GM21526 (cell line): ENCODE results near the gene OPCML.
A peak's percentile ranks its signal among the peaks of the same experiment; 100 is the strongest.

Experiments used
- ATAC-seq: cut with Tn5 transposase; IDR thresholded peaks from one replicate; pipeline ENCODE4 v1.9.1; 2021; ENCODE audit warnings: moderate library complexity; ENCODE audit not compliant: unreplicated experiment, low FRiP score

OPCML gene

DNA sequence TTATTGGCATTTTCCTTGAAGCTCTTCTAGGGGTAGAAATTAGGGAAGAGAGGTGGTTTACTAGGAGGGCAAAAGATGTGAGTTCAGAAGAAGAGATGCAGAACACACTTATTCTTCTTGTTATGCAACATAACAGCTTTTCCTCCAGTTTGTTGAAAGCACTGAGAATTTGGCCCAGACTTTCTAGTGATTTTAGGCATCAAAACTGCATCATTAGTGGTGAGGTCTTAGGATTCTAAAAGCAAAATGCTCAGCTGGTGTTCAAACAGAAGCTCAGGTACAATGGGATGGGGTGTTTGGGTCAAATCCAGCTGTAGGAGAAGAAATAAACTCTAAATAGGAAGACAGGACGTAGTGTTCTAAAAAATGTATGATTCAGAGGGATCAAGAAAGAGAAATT is 221.1 kb downstream of the OPCML start:
- ATAC-seq, result no peak

DNA sequence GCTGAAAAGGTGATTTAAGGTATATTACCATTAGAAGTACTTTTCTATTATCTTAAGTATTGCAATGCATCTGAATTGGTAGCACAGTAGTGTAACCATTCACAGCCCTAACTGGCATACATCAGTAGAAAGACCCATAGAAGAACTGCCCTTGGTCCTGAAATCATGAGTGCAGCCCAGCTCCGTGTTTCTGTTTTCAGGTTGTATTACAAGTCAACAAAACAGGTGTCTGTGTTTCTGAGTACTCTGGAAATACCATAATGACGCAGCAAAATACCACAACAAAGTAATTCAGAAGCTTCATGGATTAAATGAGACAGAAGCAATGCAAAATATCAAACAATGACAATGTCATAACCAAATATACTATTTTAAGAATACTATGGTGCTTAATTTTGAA is 226.3 kb downstream of the OPCML start:
- no peak for ATAC-seq

DNA sequence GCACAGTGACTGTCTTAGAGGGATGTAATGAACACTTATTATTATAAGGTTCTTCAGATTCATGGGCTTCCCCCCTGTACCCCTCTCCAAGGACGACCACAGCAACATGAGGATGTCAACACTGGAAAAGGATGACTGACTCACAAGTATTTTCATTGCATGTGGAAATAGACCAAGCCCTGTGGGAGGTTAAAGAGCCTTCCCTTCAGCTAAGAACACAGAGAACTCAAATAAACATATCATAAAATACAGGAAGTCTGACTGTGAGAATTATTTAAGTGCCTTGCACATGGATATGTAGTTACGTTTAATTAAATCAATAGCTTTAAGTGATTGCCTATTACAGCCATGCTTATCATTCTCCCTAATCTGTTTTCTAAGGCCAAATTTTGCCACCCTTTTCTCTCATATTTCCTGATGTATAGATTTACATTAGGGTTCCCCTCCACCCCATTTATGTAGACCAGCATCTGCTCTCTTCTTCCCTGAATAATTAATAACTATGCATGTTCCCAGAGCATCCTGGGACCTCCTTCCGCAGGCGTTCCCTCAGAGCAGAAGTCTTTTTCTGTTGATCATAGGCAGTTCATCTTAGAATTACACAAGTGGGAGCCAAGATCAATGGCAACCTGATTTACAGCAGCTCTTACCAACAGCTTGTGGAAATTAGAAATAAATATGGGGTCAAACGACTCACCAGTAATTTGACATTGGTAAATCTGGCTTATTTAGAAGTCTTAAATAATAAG is 226.9 kb downstream of the OPCML start:
- ATAC-seq, result no peak

DNA sequence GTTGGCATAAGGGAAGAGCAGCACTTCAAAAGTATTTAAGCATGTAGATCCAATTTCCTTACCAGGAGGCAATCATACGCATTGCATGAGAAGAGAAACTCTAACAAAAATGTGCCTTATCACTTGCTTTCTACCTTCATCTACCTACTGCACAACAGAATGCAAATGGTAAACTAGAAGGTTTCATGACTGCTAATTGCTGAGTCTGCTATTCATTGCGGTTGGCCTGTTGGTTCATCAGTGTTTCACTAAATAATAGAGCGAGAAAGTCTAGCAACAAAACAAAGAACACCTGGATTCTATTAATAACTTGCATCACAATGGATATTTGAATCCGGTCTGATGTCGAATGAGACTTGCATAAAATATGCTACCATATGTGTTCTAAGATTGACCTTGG is 229.0 kb downstream of the OPCML start:
- ATAC-seq, result no peak

DNA sequence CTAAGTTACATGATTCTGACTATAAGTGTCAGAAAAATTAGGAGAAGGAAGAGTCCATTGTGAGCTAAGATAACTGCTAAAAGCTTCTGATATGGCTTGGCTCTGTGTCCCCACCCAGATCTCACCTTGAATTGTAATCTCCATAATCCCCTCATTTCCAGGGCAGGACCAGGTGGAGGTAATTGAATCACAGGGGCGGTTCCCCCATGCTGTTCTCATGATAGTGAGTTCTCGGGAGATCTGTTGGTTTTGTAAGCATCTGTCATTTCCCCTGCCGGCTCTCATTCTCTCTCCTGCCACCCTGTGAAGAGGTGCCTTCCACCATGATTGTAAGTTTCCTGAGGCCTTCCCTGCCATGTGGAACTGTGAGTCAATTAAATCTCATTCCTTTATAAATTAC is 230.2 kb downstream of the OPCML start:
- ATAC-seq, result no peak

DNA sequence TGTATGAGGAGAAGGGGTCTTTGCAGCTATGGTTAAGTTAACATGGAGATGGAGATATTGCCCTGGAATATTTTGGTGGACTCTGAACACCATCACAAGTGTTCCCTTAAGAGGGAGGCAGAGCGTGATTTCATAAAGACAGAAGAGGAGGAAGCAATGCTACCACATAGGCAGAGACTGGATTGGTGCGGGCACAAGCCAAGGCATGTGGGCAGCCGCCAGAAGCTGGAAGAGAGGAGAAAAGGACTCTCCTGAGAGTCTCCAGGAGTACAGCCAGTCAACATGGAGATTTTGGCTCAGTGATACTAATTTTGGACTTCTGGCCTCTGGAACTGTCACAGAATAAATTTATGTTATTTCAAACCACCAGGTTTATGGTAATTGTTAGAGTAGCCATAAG is 231.6 kb downstream of the OPCML start:
- no peak for ATAC-seq

DNA sequence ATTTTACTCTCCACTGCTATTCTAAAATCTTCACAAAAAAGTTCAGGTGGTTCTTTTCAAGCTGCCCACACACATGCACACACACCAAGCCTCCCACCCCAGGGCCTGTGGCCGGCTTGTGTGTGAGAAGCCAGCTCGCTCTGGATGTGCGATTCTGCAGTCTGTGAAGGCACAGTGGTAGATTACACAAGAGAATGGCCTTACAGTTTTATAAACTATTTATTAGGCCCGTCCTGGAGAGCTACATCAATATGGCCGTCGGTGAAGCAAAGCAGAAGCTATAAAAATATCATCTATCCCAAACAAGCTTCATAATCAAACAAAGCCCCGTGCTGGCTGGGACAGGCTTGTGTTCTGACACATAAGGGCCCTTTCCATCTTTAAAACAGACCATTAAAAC is 240.5 kb downstream of the OPCML start:
- no peak for ATAC-seq

DNA sequence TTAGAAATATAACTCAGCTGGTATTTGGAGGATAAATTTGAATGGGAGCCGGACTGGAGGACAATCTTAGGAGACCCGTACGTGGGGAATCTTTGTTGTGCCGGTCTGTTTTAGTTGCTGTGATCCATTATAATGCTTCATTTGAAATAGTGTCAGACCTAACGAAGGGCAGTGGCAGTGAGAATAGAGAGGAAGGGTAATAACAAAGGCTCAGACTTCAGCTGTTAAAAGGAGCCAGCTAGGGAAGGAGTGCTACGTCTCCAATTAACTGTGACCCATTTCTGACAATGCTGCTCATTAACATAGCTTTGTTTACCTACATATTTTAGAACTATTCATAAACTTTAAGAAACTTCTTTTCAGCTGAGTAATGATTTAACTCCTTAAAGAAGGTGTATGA is 246.9 kb downstream of the OPCML start:
- no peak for ATAC-seq

DNA sequence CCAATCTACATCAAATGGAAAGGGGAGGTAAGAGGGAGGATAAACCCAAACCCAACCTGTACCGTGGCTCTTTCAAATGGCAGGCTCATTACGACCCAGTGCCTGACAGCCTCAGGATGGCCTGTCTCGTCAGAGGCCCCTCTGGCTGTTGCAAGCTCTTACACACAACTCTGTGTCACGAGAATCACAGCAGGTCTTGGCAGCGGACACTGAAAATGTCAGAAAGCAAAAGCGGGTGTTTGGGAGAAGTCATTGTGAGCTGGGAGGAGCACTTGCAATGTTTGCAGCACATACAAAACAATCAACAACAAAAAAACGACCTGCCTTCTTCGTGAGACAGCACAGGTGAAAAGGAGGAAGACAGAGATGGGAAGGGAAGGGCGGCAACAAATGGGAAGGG is 248.1 kb downstream of the OPCML start:
- no peak for ATAC-seq

DNA sequence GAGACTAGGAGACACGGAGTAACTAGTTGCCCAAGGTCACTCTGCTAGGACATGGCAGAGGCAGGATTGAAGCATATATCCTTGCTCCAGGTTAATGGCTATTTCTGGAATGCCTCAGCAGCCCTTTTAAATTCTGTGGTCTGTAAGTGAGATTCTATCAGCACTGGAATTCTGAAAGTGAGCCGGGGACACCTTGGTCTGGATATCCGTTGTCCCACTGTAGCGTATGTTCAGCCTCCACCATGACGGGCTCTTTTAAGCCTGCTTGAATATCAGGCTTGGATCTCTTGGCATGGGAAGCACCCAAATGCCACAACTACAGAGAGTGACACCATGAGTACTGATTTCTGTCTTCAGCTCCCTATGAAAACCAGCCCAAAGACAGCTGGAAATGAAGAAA is 254.4 kb downstream of the OPCML start:
- ATAC-seq, result no peak

DNA sequence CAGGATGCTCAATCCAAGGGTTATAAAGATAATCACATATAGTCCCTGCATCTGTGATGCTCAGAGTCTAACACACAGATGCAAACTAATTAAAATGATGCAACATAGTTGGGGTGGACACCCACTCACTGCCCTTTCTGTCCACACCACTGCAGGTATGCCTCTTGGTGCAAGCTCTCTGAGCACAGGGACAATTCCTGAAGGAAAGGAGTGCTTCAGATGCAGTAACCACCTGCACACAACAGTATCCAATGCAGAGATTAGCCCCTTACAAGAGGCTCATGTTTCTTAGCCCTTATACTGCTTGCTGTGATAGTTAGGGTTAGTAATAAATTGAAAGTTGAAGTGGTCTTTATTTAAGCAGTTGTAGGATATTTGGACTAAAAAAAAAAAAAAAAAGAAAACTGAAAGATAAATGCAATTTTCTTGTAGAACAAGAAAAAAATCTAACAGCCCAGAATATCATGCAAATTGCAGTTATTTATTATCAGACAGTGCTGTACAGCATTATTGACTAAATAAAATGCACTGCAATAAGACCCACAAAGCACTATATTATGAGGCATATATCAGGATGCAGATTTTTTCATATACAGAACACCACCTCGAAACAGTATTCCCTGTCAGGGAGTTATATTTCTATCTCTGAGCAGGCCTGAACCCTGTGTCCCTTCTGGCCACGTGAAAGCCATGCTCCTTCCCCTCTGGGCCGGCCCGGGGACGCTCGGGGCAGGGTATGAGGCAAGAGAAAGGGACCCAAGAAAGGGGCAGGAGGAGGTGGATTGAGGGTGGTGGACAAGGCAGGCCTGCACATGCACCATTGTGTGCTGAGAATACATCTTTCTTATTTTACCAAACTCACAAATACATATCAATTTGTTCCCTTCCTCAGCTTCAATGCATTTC is 260.2 kb downstream of the OPCML start:
- no peak for ATAC-seq

DNA sequence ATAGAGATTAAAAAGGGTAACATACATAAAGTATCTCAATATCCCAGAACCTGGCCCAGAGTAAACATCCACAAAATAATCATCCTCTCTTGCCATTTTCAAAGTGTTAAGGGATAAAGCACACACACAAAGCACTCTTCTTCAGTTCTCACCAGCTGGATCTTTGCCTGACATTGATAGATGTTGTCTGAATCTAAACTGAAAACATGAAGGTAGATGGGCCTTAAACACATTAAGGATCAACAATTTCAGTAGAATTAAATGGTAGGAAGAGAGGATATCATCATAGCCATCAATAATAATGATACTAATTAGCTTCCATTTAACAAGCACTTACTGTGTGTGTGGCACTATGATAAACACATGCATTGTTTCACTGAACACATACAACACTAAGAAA is 261.1 kb downstream of the OPCML start:
- no peak for ATAC-seq

DNA sequence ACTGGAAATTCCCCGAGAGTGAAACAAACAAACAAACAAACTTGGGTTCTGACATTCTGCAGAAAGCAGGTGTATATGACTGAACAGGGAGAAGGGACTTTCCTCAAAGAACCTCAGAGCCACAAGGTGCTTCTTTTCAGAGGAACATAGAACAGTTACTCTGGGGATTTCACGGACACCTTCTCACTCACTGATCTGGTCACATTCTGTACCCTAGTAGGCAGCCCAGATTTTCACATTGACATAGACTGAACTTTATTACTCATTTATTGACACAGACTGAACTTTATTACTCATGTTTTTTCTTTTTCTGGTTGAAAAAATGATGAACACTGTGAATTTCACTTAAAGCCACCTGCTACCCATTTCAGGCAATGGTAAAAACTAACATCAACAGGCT is 263.0 kb downstream of the OPCML start:
- ATAC-seq, result peak; percentile 96

DNA sequence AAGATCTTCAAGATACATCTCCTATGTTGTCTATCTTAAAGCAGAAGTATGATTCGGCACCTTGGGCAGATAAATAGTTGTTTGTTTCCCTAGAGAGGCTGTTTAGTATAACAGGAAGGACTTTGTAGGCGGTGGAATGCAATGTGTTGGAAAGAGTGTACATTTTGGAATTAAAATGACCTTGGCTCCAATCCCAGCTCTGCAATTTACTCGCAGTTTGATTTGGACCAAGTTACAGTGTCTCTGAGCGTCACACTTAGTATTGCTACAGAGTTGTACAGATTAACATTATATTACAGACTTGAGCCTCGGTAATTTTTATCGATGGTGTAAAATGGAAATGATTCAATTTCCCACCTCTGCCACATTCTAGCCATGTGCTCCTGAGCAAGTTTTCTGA is 265.3 kb downstream of the OPCML start:
- ATAC-seq, result no peak

DNA sequence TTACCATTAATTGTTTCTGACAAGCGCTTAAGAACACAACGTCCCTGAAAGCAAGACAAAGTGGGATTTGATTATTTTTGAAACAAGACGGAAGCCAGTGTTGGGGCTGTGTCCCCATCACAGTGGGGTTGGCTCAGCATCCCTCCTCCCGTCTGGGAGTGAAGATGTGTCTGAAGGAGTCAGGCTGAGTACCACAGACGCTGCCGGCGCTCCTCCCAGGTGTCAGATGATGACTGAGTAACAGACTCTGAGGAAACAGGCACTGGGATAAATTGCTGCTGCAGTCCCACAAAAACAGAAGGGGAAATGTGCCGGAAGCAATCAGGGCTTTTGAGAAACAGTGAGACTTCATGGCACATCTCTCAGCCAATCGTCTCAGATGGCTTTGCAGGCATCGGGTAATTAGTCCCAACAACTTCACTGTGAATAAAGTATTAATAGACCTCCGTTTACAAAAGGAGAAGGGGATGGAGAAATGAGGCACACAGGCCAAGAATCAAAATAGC is 266.7 kb downstream of the OPCML start:
- no peak for ATAC-seq

DNA sequence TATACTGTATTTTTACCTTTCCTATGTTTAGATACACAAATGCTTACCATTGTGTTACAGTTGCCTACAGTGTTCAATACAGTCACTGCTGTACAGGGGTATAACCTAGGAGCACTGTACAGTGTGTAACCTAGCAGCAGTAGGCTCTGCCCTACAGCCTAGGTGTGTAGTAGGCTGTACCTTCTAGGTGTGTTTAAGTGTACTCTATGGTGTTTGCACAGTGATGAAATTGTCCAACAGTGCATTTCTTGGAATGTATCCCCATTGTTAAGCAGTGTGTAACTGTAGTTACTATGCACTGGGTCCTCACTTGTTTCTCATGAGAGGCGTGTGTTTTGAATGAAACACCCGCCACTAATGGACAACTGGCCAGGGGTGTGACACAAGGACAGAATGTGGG is 269.0 kb downstream of the OPCML start:
- ATAC-seq, result no peak

DNA sequence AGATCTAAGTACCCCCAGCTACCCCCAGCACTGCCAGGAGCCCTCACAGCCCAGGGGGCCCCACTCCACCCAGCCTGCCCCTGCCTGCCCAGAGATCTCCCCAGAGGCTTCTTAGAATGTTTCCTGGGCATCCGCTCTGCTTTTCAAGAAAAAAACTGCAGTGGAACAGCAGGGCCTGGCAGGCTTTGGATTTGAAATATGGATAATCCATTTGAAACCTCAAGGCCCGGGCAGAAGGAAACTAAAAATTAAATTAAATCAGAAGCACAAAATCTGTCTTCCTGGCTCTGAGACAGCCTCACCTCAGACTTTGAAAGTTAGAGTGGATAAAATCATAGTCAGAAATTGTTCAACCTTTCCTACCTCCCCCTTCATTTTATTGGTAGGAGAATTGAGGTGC is 273.6 kb downstream of the OPCML start:
- ATAC-seq, result no peak

DNA sequence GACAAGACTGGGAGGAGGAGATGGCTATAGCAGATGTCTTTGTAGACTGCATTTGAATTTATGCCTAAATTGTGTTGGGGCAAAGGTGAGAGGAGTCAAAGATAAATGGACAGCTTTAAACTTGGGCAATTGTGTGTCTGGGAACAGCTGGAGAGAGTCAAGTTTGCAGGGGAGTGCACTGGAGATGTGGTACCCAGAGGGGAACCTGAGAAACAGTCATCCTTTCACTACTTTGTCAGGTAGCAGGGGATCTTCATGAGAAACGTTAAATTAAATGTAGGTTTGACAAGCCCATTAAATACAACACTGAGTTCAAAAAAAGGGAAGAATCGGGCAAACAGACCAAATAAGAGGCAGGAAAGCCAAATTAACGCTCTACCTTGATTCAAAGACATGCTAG is 277.7 kb downstream of the OPCML start:
- ATAC-seq, result no peak

DNA sequence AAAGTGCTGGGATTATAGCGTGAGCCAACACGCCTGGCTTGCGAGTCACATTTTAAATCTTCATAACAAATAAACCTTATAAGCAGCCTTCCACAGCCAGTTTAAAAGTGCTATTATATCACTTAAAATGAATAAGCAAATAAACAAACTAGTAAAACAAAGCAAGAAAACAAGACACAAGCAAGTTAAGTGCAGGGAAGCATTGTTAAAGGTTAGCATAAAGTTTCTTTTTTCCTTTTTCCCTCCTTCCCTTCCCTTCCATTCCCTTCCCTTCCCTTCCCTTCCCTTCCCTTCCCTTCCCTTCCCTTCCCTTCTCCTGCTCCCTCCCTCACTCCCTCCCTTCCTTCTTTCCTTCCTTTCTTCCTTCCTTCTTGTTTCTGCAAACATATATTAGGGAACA is 278.7 kb downstream of the OPCML start:
- ATAC-seq, result no peak

DNA sequence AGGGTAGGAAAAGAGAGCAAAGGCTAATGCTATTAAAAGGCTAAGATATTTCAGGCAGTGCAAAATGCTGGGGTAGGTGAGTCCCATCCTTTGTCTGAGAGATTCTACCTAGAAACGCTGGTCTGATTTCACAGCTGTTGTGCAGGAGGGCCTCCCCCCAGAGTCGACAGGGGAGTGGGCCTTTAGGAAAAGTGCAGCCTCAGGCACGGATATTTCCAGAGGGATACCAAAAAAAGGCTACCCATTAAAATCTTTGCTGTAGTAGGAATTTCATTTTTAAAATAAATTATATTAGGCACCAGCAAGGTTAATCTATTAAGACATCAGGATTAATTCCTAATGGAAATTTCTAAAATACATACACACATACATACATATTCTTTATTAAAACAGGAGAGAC is 280.5 kb downstream of the OPCML start:
- ATAC-seq, result no peak

DNA sequence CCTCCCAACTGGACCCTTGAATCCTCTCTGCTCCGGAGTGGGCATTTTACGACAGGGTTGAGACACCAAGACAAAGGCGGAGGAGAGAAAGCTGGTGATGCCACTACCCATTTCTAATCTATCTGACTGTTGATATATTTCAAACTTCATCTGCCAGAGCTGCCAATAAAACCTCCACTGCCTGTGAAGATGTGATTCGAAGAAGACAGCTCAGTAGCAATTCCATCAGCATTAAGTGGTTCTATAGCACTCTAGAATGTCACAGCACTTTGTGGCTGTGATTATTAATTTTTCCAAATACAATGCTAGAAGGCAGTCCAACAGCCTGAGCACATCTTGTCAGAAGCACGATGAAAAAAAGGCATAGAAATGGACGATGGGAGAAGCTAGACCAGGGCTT is 282.8 kb downstream of the OPCML start:
- ATAC-seq, result no peak

DNA sequence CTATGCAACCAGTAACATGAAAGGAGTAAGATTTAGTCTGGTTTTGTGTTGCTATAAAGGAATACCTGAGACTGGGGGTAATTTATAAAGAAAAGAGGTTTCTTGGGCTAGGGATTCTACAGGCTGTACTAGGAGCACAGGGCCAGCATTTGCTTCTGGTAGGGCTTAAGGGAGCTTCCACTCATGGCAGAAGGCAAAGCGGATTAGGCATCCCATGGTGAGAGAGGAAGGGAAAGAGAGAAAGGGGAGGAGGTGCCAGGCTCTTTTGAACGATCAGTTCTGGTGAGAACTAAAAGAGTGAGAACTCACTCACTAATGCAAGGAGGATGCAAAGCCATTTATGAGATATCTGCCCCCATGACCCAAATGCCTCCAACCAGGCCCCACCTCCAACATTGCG is 283.2 kb downstream of the OPCML start:
- ATAC-seq, result no peak
